Stimulated activated memory B cell treated with anti-CD40 and anti-IgM and Interleukin-4, amounts not matched to agents 10 μg/mL and 1 μg/mL and 100 μg/mL, for 72 hours (primary cell): ENCODE data around the gene ECE1.
"Not testable (repeated sequence)": the region's sequence is repeated elsewhere in the genome, so short reads cannot be mapped to it uniquely, and the experiment has no call there.

Experiments
- ATAC-seq: fragments of 150-1000 bp; cut with Tn5 transposase; 2 replicates; pipeline ENCODE4 v1.10.0; 2021
- H3K27ac Mint-ChIP-seq: one replicate; pipeline ENCODE4 v1.8.0; 2022; ENCODE audit warnings: mild to moderate bottlenecking, mixed read lengths
- H3K27me3 Mint-ChIP-seq: one replicate; pipeline ENCODE4 v1.8.0; 2022; ENCODE audit warnings: mixed read lengths
- H3K36me3 Mint-ChIP-seq: one replicate; pipeline ENCODE4 v1.8.0; 2022; ENCODE audit warnings: mixed read lengths
- H3K4me1 Mint-ChIP-seq: one replicate; pipeline ENCODE4 v1.8.0; 2022; ENCODE audit warnings: mixed read lengths
- H3K4me3 Mint-ChIP-seq: one replicate; pipeline ENCODE4 v1.8.0; 2022; ENCODE audit warnings: mild to moderate bottlenecking, moderate library complexity, mixed read lengths
- H3K9me3 Mint-ChIP-seq: one replicate; pipeline ENCODE4 v1.8.0; 2022; ENCODE audit warnings: mixed read lengths

The ECE1 gene

GRCh38 chr1:21292984-21293536, 2.8 kb upstream of the ECE1 start:
- ATAC-seq, result peak; percentile 53
- Mint-ChIP-seq H3K36me3 (peaks cover 33% of the 10 kb centered on the region), H3K4me1 (peaks cover 88% of the 10 kb centered on the region), H3K27ac (peak overlapping the region; percentile 93), H3K4me3 (peak overlapping the region; percentile 86), H3K9me3 (no peaks in the 10 kb centered on the region), H3K27me3 (no peaks in the 10 kb centered on the region)

- no peak for ATAC-seq
Observed at GRCh38 chr1:21292503-21292983, 2.3 kb upstream of the ECE1 start.

DNA sequence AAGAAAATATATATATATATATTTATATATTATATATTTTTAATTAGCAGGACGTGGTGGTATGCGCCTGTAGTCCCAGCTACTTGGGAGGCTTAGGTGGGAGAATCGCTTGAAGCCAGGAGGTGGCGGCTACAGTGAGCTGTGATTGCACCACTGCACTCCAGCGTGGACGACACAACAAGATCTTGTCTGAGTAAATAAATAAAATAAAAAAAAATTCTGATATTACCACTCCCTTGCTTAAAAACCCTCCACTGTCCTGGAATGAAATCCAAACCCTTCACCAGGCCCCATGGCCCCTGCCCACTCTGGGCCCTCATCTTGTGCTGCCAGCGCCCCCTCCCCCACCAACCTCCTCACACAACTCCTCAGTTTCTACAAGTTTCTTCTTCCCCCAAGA, 1.7 kb upstream of the ECE1 start:
- H3K4me1 Mint-ChIP-seq, result peaks cover 83% of the 10 kb centered on the region
- H3K4me3 Mint-ChIP-seq, result peak overlapping the region; percentile 86
- no peak for ATAC-seq
- peaks cover 31% of the 10 kb centered on the region for H3K36me3 Mint-ChIP-seq
- H3K27me3 Mint-ChIP-seq, result no peaks in the 10 kb centered on the region
- H3K27ac Mint-ChIP-seq, result peak overlapping the region; percentile 93
- no peaks in the 10 kb centered on the region for H3K9me3 Mint-ChIP-seq

More at GRCh38 chr1:21292503-21292983, 2.3 kb upstream of the ECE1 start:
- Mint-ChIP-seq H3K27ac (peak overlapping the region; percentile 93), H3K4me1 (peaks cover 87% of the 10 kb centered on the region), H3K4me3 (peak overlapping the region; percentile 86), H3K9me3 (no peaks in the 10 kb centered on the region), H3K36me3 (peaks cover 31% of the 10 kb centered on the region), H3K27me3 (no peaks in the 10 kb centered on the region)

DNA sequence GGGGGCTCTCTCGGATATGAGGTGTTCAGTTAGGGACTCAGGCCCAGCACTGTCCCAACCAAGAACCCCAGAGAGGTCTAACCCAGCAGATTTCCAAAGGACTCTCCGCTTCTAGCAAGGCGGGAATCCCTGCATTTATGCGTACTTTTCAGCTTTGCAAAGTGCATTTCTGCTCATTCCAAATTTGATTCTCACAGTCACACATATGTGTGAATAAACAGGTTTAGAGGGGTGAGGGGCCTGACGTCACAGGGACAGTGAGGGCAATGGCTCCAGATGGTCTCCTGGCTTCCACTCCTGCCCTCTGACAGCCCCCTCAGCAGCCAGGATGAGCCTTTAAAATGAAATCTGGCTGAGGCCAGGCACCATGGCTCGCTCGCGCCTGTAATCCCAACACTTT, 921 bp upstream of the ECE1 start:
- peaks cover 79% of the 10 kb centered on the region for H3K4me1 Mint-ChIP-seq
- H3K27ac Mint-ChIP-seq, result peak overlapping the region; percentile 93
- H3K9me3 Mint-ChIP-seq, result no peaks in the 10 kb centered on the region
- H3K4me3 Mint-ChIP-seq, result peak overlapping the region; percentile 84
- no peak for ATAC-seq
- no peaks in the 10 kb centered on the region for H3K27me3 Mint-ChIP-seq
- peaks cover 28% of the 10 kb centered on the region for H3K36me3 Mint-ChIP-seq

GRCh38 chr1:21290546-21290944, 282 bp upstream of the ECE1 start:
- Mint-ChIP-seq H3K4me3 (peak overlapping the region; percentile 84), H3K4me1 (peaks cover 72% of the 10 kb centered on the region), H3K36me3 (peaks cover 22% of the 10 kb centered on the region), H3K9me3 (no peaks in the 10 kb centered on the region), H3K27me3 (no peaks in the 10 kb centered on the region), H3K27ac (peak overlapping the region; percentile 93)
- ATAC-seq, result peak; percentile 44

- ATAC-seq, result no peak
- Mint-ChIP-seq H3K4me1 (peaks cover 73% of the 10 kb centered on the region), H3K4me3 (peak overlapping the region; percentile 94), H3K27me3 (no peaks in the 10 kb centered on the region), H3K9me3 (no peaks in the 10 kb centered on the region), H3K36me3 (peaks cover 27% of the 10 kb centered on the region), H3K27ac (peak overlapping the region; percentile 93)
Observed at GRCh38 chr1:21289127-21289526, 1.1 kb downstream of the ECE1 start.

DNA sequence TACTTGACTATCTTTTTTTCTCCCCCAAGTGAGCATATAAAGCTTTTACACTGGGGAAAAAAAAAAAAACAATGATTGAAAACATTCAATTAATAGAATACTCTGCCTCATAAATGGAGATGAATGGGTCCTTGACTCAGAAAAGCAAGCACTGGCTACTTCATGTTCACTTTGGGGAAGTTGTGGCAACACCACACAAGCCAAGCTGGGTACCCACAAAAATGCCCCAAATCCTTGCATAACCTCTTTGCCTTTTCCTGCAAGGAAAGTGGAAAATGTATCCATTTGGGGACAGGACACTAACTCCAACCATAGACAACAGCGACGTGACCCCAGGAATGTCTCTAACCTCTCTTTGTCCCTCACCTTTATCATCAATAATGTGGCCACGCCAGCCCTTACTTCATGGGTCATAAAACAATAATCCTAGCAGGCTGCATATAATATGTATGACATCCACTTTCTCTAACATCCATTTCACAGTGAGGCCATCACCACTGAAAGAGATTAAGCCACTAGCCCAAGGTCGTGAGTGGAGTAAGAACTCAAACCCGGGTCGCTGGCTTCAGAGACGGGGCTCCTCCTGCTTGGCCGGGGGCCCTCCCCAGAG, 2.3 kb downstream of the ECE1 start:
- Mint-ChIP-seq H3K36me3 (peaks cover 34% of the 10 kb centered on the region), H3K27me3 (no peaks in the 10 kb centered on the region), H3K4me3 (peak overlapping the region; percentile 94), H3K4me1 (peaks cover 71% of the 10 kb centered on the region), H3K27ac (peak overlapping the region; percentile 93), H3K9me3 (no peaks in the 10 kb centered on the region)
- no peak for ATAC-seq

- not testable (repeated sequence) for H3K27me3 Mint-ChIP-seq, ATAC-seq, H3K9me3 Mint-ChIP-seq
- peak overlapping the region; percentile 44 for H3K4me3 Mint-ChIP-seq
- H3K27ac Mint-ChIP-seq, result peak overlapping the region; percentile 71
- H3K4me1 Mint-ChIP-seq, result peaks cover 66% of the 10 kb centered on the region
- peaks cover 46% of the 10 kb centered on the region for H3K36me3 Mint-ChIP-seq
Observed at GRCh38 chr1:21285386-21285785, 4.9 kb downstream of the ECE1 start.

DNA sequence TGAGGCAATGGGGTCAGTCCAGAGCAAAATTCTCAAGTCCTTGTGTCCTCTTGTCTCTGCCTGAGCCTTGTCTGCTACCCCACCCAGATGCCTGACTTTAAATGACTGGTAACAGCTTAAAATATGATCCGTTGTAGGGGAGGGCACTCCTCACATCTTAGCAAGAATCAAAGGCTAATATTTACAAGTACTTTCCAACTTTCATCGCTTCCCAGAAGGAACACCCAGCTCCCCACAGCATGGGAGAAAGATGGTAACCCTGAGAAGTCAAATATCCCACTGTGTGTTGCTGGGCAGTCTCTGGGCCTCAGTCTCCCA, 5.2 kb downstream of the ECE1 start:
- Mint-ChIP-seq H3K27ac (peak overlapping the region; percentile 71), H3K4me3 (peak overlapping the region; percentile 44), H3K27me3 (no peaks in the 10 kb centered on the region), H3K36me3 (peaks cover 49% of the 10 kb centered on the region), H3K4me1 (peaks cover 70% of the 10 kb centered on the region), H3K9me3 (no peaks in the 10 kb centered on the region)
- ATAC-seq, result no peak

DNA sequence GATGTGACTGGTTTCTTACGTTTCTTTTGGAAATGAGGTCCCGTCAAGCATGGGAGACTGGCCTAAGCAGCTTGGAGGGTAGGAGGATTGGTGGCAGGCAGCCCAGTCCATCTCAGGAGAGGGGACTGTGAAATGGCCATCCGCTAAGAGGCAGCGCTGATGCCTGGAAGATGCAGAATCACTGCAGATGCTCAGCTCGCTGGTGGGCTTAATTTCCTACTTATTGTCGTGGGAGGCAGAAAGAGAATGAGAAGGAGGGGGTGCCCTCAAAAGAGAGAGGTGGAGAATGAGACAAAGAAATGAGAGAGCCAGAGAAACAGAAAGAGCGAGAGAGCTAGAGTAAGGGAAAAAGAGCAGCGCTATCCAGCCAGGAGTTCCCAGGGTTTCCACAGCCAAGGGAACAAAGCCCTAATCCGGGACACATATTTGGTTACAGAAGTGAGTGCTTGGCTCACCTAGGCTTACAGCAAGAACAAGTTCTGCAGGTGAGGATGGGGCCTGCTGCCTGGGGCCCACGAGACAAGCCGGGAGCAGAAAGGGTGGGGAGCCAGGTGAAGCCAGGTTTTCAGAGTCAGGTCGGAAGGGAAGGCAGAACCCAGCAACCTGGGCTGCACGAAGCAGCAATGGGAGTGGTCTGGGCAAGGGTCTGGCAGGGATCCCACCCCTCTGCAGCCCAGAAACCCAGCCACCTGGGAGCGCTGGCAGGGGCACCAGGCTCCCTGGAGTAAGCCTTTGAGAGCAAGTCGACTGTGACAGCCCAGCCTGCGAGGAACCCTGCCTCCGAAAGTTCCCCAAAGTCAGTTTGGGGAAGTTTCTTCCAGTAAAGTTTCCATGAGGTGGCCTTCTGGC, 5.8 kb downstream of the ECE1 start:
- H3K36me3 Mint-ChIP-seq, result peaks cover 49% of the 10 kb centered on the region
- peaks cover 73% of the 10 kb centered on the region for H3K4me1 Mint-ChIP-seq
- peak; percentile 69 for ATAC-seq
- peak overlapping the region; percentile 71 for H3K27ac Mint-ChIP-seq
- H3K27me3 Mint-ChIP-seq, result no peaks in the 10 kb centered on the region
- H3K9me3 Mint-ChIP-seq, result no peaks in the 10 kb centered on the region
- peak overlapping the region; percentile 44 for H3K4me3 Mint-ChIP-seq

DNA sequence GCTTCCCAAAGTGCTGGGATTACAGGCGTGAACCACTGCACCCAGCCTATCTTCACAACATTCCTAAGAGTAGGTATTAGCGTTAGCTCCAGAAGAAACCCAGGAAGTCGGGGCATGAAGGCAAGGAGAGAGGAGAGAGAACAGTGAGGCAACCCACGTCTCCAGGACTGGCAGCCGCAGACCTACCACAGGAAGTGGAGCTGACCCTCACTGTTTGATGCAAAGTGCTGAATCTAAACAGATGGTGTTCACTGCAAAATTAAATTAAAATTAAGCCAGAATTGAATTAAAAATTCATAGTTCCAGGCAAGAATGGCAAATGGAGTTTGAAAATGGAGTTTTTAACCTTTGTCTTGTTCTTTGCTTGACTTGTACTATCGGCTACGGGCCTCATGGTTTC, 6.7 kb downstream of the ECE1 start:
- Mint-ChIP-seq H3K36me3 (peaks cover 41% of the 10 kb centered on the region), H3K27ac (peak overlapping the region; percentile 71)

GRCh38 chr1:21282020-21282419, 8.2 kb downstream of the ECE1 start:
- Mint-ChIP-seq H3K27ac (peak overlapping the region; percentile 41), H3K36me3 (peaks cover 41% of the 10 kb centered on the region), H3K4me1 (peaks cover 58% of the 10 kb centered on the region)
- H3K27me3 Mint-ChIP-seq, H3K9me3 Mint-ChIP-seq, ATAC-seq, H3K4me3 Mint-ChIP-seq: not testable (repeated sequence)

More for the DNA sequence above, 6.7 kb downstream of the ECE1 start:
- ATAC-seq, result no peak
- Mint-ChIP-seq H3K9me3 (no peaks in the 10 kb centered on the region), H3K27me3 (no peaks in the 10 kb centered on the region), H3K4me1 (peaks cover 64% of the 10 kb centered on the region), H3K4me3 (no peak overlapping the region)

GRCh38 chr1:21280482-21280881, 9.8 kb downstream of the ECE1 start:
- Mint-ChIP-seq H3K4me1 (peaks cover 54% of the 10 kb centered on the region), H3K9me3 (no peaks in the 10 kb centered on the region), H3K4me3 (peak overlapping the region; percentile 52), H3K36me3 (peaks cover 48% of the 10 kb centered on the region), H3K27ac (peak overlapping the region; percentile 95), H3K27me3 (no peaks in the 10 kb centered on the region)
- no peak for ATAC-seq

GRCh38 chr1:21280011-21280471, 10.2 kb downstream of the ECE1 start:
- Mint-ChIP-seq H3K27me3 (no peaks in the 10 kb centered on the region), H3K4me3 (peak overlapping the region; percentile 52), H3K27ac (peak overlapping the region; percentile 95), H3K36me3 (peaks cover 48% of the 10 kb centered on the region), H3K9me3 (no peaks in the 10 kb centered on the region), H3K4me1 (peaks cover 50% of the 10 kb centered on the region)
- ATAC-seq, result no peak
